ENCODE data around the gene FAM161A. TPM values are rescaled to one million over a fixed set of nuclear protein-coding genes. Genes with fewer than 3 reads are reported as not detected.

Gene FAM161A
- 2.5 TPM in 2 replicates for total RNA-seq

GRCh38 chr2:61853847-61854563 lies at the start of gene FAM161A:
Gene FAM161A, minus strand, starts transcription at chr2:61854060. Its CDS starts 19 bp downstream, at chr2:61854041.
- CTCF ChIA-PET = interaction anchor here (1.2 kb wide), 1 partner anchor 159 kb away, joined by 3 read pairs; no protein-coding TSS in a partner anchor
- ATAC-seq (ENCODE audit: low read depth) (peak; percentile 70), DNase-seq (peak; percentile 83)
- peaks cover 12% of the 10 kb centered on the region for H3K36me3 Mint-ChIP-seq (ENCODE audit: low read depth)
- H3K4me1 Mint-ChIP-seq = peaks cover 19% of the 10 kb centered on the region
- POLR2A ChIA-PET = interaction anchor here (0.6 to 2.9 kb wide), 9 partner anchors 12 to 676 kb away, joined by 3 to 16 read pairs (median 3); partner anchors contain the start of genes B3GNT2, CCT4 and XPO1
- no peaks in the 10 kb centered on the region for H3K9me3 Mint-ChIP-seq
- peak within 1 kb of the TSS; percentile 95 for H3K27ac Mint-ChIP-seq
- TF ChIP-seq CTCF (IDR thresholded peaks at IDR 0.05) = no peak
- no peaks in the 10 kb centered on the region for H3K27me3 Mint-ChIP-seq
- peak within 1 kb of the TSS; percentile 94 for H3K4me3 Mint-ChIP-seq
- intact Hi-C loops (cut with micrococcal nuclease) = loop anchor here (1.0 to 10.0 kb wide), 8 partner anchors 34 to 1734 kb away; partner anchors contain the start of genes B3GNT2, CCT4, EHBP1 and MDH1

GRCh38 chr2:61900281-61900680 lies 46.4 kb upstream of the FAM161A start:
- Mint-ChIP-seq H3K36me3 (ENCODE audit: low read depth) (no peaks in the 10 kb centered on the region), H3K27me3 (no peaks in the 10 kb centered on the region), H3K4me3 (no peak overlapping the region), H3K9me3 (no peaks in the 10 kb centered on the region), H3K4me1 (peaks cover 3% of the 10 kb centered on the region), H3K27ac (no peak overlapping the region)
- ChIA-PET CTCF (no interaction called here), POLR2A (no interaction called here)
- intact Hi-C loops (cut with micrococcal nuclease) = no loop called here
- no peak for ATAC-seq (ENCODE audit: low read depth)
- no peak for DNase-seq
- no peak for TF ChIP-seq CTCF (IDR thresholded peaks at IDR 0.05)

GRCh38 chr2:61898810-61899209 lies 45.0 kb upstream of the FAM161A start:
- H3K4me1 Mint-ChIP-seq = no peaks in the 10 kb centered on the region
- POLR2A ChIA-PET = interaction anchor here (0.6 kb wide), 3 partner anchors 10 to 1140 kb away, joined by 3 to 5 read pairs (median 4); no protein-coding TSS in a partner anchor
- intact Hi-C loops (cut with micrococcal nuclease) = no loop called here
- DNase-seq (no peak), ATAC-seq (ENCODE audit: low read depth) (no peak)
- H3K27me3 Mint-ChIP-seq = no peaks in the 10 kb centered on the region
- H3K27ac Mint-ChIP-seq = no peak overlapping the region
- CTCF ChIA-PET = interaction anchor here (1.1 kb wide), 1 partner anchor 472 kb away, joined by 3 read pairs; no protein-coding TSS in a partner anchor
- no peak overlapping the region for H3K4me3 Mint-ChIP-seq
- TF ChIP-seq CTCF (IDR thresholded peaks at IDR 0.05) = no peak
- no peaks in the 10 kb centered on the region for H3K9me3 Mint-ChIP-seq
- H3K36me3 Mint-ChIP-seq (ENCODE audit: low read depth) = no peaks in the 10 kb centered on the region

- DNase-seq = peak; percentile 99
- POLR2A ChIA-PET = interaction anchor here (0.6 to 1.6 kb wide), 14 partner anchors 9 to 1847 kb away, joined by 3 to 16 read pairs (median 6); partner anchors contain the start of gene FAM161A
- Mint-ChIP-seq H3K27ac (peak within 1 kb of the TSS; percentile 99), H3K4me3 (peak within 1 kb of the TSS; percentile 100), H3K4me1 (peaks cover 23% of the 10 kb centered on the region), H3K9me3 (no peaks in the 10 kb centered on the region), H3K36me3 (ENCODE audit: low read depth) (peaks cover 44% of the 10 kb centered on the region), H3K27me3 (no peaks in the 10 kb centered on the region)
- intact Hi-C loops (cut with micrococcal nuclease) = loop anchor here (1.0 to 5.0 kb wide), 8 partner anchors 17 to 1700 kb away; partner anchors contain the start of genes COMMD1, EHBP1, FAM161A and MDH1
- CTCF ChIA-PET = no interaction called here
- ATAC-seq (ENCODE audit: low read depth) = peak; percentile 85
- TF ChIP-seq CTCF (IDR thresholded peaks at IDR 0.05) = no peak
These were observed 34.6 kb upstream of the FAM161A start, which contains the start of gene CCT4 for GRCh38 chr2:61888267-61889055. Gene CCT4, minus strand, starts transcription at chr2:61888656. Its CDS starts 149 bp downstream, at chr2:61888507.
